Measurements from ENCODE around the gene SAP30BP.

SAP30BP gene

GRCh38 chr17:75652341-75652740 is 14.8 kb upstream of the SAP30BP start:
- no peak for DNase-seq

- DNase-seq: peak; percentile 45
These were observed 14.1 kb upstream of the SAP30BP start for GRCh38 chr17:75652934-75653549.

- DNase-seq: no peak
These were observed 13.0 kb upstream of the SAP30BP start for GRCh38 chr17:75654176-75654575.

- no peak for DNase-seq
These were observed 8.9 kb upstream of the SAP30BP start for GRCh38 chr17:75658237-75658636.

- DNase-seq: no peak
These were observed 5.6 kb upstream of the SAP30BP start for GRCh38 chr17:75661531-75661930.

GRCh38 chr17:75662511-75662910 is 4.6 kb upstream of the SAP30BP start:
- DNase-seq: no peak

GRCh38 chr17:75664099-75664549 is 3.0 kb upstream of the SAP30BP start:
- no peak for DNase-seq

GRCh38 chr17:75665981-75666380 is 1.2 kb upstream of the SAP30BP start:
- DNase-seq: no peak

GRCh38 chr17:75667825-75668224 is 687 bp downstream of the SAP30BP start:
- no peak for DNase-seq

- no peak for DNase-seq
These were observed 1.4 kb downstream of the SAP30BP start for GRCh38 chr17:75668489-75668888.

GRCh38 chr17:75670868-75671267 is 3.7 kb downstream of the SAP30BP start:
- no peak for DNase-seq

- no peak for DNase-seq
These were observed 4.9 kb downstream of the SAP30BP start for GRCh38 chr17:75672011-75672410.

GRCh38 chr17:75673487-75673886 is 6.3 kb downstream of the SAP30BP start:
- DNase-seq: no peak

- DNase-seq: no peak
These were observed 9.3 kb downstream of the SAP30BP start for GRCh38 chr17:75676461-75676860.

GRCh38 chr17:75679706-75680211 is 12.6 kb downstream of the SAP30BP start:
- DNase-seq: no peak

GRCh38 chr17:75680431-75680830 is 13.3 kb downstream of the SAP30BP start:
- DNase-seq: no peak

- no peak for DNase-seq
These were observed 14.2 kb downstream of the SAP30BP start for GRCh38 chr17:75681289-75681688.

GRCh38 chr17:75683583-75683982 is 16.4 kb downstream of the SAP30BP start:
- no peak for DNase-seq

- no peak for DNase-seq
These were observed 17.1 kb downstream of the SAP30BP start for GRCh38 chr17:75684249-75684648.

- no peak for DNase-seq
These were observed 17.8 kb downstream of the SAP30BP start for GRCh38 chr17:75684924-75685323.

GRCh38 chr17:75685499-75685898 is 18.4 kb downstream of the SAP30BP start:
- DNase-seq: no peak

GRCh38 chr17:75688209-75688825 is 21.2 kb downstream of the SAP30BP start:
- no peak for DNase-seq

- DNase-seq: peak; percentile 58
These were observed 22.3 kb downstream of the SAP30BP start for GRCh38 chr17:75689441-75689873.

GRCh38 chr17:75691371-75691791 is 24.2 kb downstream of the SAP30BP start:
- DNase-seq: no peak

All from CD4-positive, alpha-beta T cell treated with Interleukin-17A for 1 hour (primary cell).